ENCODE data around the gene AUTS2. TPM values are rescaled to one million over a fixed set of nuclear protein-coding genes. Genes with fewer than 3 reads are reported as not detected.

Gene AUTS2
- total and polyA plus RNA-seq, 9 of the 15 experiments (the other 6 are each of a cell fraction or from before 2014, with no cell fraction given), result 0.58 TPM; not detected in 8

DNA sequence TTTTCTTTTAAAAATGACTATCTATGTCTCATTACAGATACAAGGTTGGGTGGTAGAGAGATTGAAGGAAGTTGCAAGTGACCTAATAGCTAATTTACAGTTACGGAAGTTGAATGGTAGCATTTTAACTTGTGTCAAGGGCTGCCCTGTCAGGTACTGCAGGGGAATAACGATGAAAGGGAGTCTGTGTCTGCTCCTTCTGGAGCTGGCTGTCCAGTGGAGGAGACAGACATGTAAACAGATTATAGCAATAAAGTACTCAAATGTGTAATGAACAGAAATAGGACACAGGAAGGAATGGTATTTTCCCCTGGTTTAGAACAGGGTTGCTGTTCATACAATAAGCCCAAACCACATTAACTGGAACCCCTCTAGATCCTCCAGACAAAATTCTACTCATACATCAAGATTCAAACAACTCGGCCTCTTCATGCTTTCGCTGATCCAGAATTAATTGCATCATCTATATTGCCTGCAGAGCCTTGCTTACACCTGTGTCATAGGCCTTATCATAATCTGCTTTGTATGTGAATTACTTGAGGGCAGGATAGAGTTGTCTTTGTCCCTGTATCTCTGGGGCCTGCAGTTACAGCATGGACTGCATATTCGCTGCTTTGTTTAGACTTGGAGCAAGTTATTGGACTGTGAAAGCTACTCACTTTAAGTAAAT lies 42.8 kb downstream of the AUTS2 start:
- Histone ChIP-seq H3K9ac (ENCODE audit: insufficient read depth in 1 of 2, low read depth in 2 of 2, low read length in 2 of 2) (no peak overlapping the region), H3K4me2 (ENCODE audit: insufficient read depth, low read length) (no peak overlapping the region), H3K4me1 (replicated peaks in 1 of 2; ENCODE audit: control insufficient read depth in 2 of 2, insufficient read depth in 2 of 2, low read length in 2 of 2) (no peaks in the 10 kb centered on the region), H3K27me3 (ENCODE audit: control insufficient read depth in 2 of 2, insufficient read depth in 2 of 2, low read length in 2 of 2) (no peaks in the 10 kb centered on the region), H4K20me1 (replicated peaks; ENCODE audit: control insufficient read depth, insufficient read depth, low read length) (no peaks in the 10 kb centered on the region), H3K36me3 (ENCODE audit: control insufficient read depth, insufficient read depth, low read length) (no peaks in the 10 kb centered on the region), H3K9me3 (replicated peaks; ENCODE audit: control insufficient read depth, insufficient read depth, low read depth, low read length) (no peaks in the 10 kb centered on the region), H3K9me1 (ENCODE audit: control insufficient read depth, insufficient read depth, low read length) (no peaks in the 10 kb centered on the region), H3K4me3 (no peak overlapping the region), H3K27ac (ENCODE audit: extremely low read depth, low read depth, low read length) (no peak overlapping the region), H3K79me2 (ENCODE audit: control insufficient read depth, insufficient read depth, low read length) (no peaks in the 10 kb centered on the region), H2AFZ (ENCODE audit: low read depth, low read length) (no peak overlapping the region)
- intact Hi-C loops (cut with micrococcal nuclease) (no loop called here), in situ Hi-C loops (cut with MboI) (no loop called here)
- ChIA-PET CTCF (ENCODE audit: low intra/inter-chr PET ratio) (no interaction called here), POLR2A (no interaction called here)
- FAIRE-seq (no peak), ATAC-seq (no peak; the same call in 2 of the 3 replicates), DNase-seq (ENCODE audit: extremely low read depth in 1 of 4, low spot score in 3 of 4) (no peak)
- TF ChIP-seq, protein P1, sequence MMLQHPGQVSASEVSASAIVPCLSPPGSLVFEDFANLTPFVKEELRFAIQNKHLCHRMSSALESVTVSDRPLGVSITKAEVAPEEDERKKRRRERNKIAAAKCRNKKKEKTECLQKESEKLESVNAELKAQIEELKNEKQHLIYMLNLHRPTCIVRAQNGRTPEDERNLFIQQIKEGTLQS (IDR thresholded peaks at IDR 0.05), result peak; percentile 60
- TF ChIP-seq, protein P1 (CRISPR knock-in tag; conservative IDR thresholded peaks at IDR 0.05), result no peak
- TF ChIP-seq, protein P2, sequence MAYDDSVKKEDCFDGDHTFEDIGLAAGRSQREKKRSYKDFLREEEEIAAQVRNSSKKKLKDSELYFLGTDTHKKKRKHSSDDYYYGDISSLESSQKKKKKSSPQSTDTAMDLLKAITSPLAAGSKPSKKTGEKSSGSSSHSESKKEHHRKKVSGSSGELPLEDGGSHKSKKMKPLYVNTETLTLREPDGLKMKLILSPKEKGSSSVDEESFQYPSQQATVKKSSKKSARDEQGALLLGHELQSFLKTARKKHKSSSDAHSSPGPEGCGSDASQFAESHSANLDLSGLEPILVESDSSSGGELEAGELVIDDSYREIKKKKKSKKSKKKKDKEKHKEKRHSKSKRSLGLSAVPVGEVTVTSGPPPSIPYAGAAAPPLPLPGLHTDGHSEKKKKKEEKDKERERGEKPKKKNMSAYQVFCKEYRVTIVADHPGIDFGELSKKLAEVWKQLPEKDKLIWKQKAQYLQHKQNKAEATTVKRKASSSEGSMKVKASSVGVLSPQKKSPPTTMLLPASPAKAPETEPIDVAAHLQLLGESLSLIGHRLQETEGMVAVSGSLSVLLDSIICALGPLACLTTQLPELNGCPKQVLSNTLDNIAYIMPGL (CRISPR knock-in tag; IDR thresholded peaks at IDR 0.05), result no peak
- no peak for TF ChIP-seq DDX20 (tag; IDR thresholded peaks at IDR 0.05; ENCODE audit: low read depth)
- TF ChIP-seq CEBPG (CRISPR knock-in tag; IDR thresholded peaks at IDR 0.05), result no peak
- TF ChIP-seq CEBPG (tag; conservative IDR thresholded peaks at IDR 0.05 in 1 of 2, IDR thresholded peaks at IDR 0.05 in 1 of 2), result peak in 1 of 2 experiments; percentile 11; a peak in 1 of 4 replicates
- no TSS peak for BruUV-seq (replicated peaks)
- 3% methylated on average over 5 of the region's 5 CpGs for WGBS (ENCODE audit: insufficient coverage, low coverage, missing lambda C conversion rate)
